ENCODE measurements around the gene KLK10.
"Not testable (repeated sequence)": the region's sequence is repeated elsewhere in the genome, so short reads cannot be mapped to it uniquely, and the experiment has no call there.

KLK10 gene

DNA sequence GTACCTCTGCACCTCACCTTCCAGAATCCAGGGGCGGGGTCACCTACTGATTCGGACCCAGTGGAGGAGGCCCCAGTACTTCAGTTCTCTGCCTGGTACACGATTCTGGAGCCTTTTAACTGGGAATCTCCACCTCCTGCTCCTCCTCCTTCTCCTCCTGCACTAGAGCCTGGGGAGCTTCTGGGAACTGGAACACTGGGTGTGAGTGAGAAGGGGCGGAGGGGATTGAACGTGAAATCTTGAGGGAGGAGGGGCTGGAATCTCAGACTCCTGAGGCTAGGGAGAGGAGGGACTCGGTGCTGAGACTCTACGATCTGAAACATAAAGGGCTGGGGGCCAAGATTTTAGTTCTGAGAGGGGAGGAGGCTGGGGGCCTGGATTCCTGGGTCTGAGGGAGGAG lies 18.0 kb downstream of the KLK10 start, which contains the start of gene KLK8:
TSS of gene KLK8 (minus strand) at position 90 of the 400 bp plus-strand sequence. CDS start 437 bp downstream, outside the sequence.
- no peak for DNase-seq

DNA sequence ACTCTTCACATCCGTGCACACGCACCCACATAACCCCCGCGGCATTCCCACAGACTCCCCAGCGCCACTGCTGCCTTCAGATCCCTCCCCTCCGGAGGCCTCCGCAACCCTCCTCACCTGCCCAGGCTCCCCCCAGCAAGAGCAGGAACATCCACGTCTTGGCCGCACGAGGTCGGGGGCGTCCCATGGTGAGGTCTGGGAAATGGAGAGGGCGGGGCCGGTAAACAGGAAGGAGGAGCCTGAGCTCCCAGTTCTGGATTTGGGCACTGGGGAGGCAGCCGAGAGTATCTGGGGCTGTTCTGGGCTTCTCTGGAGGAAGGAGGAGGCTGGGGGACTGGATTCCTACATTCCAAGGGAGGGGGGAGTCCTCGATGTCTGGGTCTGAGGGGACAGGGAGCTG lies 18.5 kb downstream of the KLK10 start:
- no peak for DNase-seq

DNA sequence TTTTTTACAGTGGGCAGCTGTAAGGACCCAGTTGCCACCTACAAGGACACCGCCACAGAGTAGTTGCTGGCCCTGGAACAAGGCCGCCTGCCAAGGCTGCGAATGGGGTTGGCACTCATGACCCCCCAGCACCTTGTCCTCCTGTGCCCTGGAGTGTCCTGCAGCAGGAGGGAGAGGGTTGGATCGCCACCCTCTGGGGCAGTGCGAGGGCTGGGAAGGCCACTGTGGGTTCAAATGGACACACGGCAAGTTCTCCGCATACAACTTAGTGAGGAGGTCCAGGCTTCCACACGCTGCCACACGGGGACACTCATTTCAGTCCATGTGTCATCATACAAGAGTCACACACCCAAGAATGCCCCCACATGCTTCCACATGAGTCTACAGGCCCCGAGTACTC lies 19.1 kb downstream of the KLK10 start:
- no peak for DNase-seq

DNA sequence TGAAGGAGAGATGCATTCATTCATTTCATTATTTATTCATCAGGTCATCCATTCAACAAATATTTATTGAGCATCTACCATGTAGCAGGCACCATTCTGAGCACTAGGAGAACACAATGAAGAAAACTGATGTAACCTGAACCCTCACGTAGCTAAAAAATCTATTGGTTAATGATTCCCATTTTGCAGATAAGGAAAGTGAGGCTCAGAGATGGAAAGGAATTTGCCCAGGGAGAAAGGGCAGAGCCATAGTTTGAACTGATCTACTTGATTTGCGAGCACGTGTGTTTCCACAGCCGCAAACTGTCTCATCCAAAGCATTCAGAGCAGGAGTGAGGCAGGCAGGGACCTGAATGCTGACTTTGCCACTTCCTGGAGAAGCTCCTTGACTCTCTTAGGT lies 20.8 kb downstream of the KLK10 start:
- no peak for DNase-seq

DNA sequence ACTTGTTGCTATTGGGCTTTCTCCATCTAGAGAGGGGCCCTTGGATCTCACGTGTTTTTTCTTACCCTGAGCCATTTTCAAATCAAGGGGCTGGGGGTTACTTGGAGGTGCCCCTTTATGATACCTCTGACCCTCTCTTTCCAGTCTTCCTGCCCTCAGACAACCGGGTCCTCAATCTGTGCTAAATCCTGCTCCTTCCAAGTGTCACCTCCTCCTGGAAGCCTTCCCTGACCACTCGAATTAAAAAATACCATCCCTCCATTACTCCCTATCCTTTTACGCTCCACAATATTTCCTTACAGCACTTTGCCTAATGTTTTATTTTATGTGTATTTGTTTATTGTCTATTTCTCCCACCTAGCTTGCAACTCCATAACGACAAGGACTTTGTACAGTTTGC lies 21.4 kb downstream of the KLK10 start:
- no peak for DNase-seq

DNA sequence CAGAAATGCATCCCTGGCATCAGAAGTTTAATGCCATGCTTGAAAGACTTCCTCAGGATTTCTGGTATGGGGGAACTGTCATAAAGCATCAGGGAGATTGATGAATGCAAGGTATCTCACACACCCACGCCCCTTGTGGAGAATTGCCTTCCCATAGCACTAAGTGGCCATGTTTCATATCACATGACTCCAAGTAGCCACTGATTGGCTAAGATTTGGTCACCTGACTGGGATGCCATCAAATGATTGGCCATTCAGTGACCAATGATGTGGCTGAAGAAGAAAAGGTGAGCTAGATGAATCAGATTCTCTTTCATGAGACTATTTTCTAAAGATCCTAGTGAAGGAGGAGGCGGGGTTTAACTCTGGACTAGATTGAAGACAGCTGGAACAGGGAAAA lies 25.4 kb downstream of the KLK10 start:
- DNase-seq: no peak

DNA sequence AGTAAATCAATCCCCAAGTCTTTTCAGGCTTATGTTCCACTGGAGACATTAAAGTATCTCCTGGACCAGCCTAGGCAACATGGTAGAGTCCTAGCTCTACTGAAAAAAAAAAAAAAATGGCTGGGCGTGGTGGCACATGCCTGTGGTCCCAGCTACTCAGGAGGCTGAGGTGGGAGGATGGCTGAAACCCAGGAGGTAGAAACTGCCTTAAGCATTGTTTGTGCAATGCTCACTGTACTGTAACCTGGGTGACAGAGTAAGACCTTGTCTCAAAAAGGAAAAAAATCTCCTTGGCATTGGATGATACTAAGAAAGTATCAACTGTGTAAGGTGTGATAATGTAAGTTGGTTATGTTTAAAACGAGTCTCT lies 26.9 kb downstream of the KLK10 start:
- no peak for DNase-seq

DNA sequence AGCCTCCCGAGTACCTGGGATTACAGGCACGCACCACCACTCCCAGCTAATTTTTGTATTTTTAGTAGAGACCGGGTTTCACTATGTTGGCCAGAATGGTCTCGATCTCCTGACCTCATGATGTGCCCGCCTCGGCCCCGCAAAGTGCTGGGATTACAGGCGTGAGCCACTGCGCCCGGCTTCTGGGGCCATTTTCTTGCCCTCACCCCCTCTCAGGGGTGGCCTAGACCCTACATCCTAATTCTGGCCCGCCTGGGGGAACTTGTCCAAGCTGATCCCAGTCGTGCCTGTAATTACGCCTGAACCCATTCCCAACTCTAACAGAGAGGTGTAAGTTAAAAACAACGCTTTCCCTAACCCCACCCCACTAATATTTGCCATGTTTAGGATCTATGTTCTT lies 35.1 kb downstream of the KLK10 start:
- not testable (repeated sequence) for DNase-seq

DNA sequence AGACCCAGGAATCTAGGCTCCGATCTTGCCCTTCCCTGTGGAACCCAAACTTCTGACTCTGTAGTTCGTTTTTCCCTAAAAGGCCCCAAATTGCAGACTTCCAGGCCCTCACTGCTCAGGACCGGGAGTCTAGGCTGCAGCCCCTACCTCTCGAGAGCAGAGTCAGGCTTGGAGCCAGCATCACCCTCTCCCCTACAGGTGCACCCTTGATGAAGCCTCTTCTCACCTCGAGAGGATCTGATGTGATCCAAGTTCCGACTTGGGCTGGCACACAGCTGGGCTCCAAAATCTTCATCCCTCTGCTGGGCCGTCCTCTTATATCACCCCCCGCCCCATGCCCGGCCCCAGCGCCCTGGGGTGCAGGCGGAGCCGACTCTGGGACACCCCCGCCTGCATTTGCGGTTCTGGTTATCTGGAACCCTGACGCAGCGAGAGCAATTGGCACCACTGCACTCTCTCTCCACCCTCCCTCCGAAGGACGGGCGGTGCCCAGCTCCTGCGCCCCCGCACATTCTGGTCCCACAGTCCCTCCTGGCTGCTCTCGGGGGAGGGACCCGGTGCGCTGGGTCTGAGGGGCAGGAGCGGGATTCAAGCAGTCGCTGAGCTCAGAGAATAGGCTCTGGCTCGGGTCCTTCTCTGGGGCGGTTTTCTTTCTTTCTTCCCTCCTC lies 35.8 kb downstream of the KLK10 start, which contains the start of gene KLK7:
TSS of gene KLK7 (minus strand) at position 293 of the 668 bp plus-strand sequence. CDS start 1,518 bp downstream, outside the sequence.
- no peak for DNase-seq

DNA sequence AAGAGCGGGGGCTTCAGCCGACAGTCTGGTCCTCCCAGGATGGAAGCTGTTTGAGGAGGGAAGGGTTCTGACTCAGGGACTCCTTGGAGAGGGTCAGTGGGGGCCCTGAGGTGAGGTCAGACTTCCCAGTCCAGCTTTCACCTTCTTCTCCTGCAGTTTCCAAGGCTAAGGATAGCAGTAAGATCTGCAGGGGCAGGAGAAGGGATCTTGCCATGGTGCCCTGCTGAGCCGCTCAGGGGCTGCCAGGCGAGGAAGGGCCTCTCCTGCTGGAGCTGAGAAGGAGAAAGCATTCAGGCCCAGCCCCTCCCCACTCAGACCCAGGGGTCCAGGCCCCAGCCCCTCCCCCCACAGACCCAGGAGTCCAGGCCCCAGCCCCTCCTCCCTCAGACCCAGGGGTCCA lies 37.3 kb downstream of the KLK10 start:
- no peak for DNase-seq

DNA sequence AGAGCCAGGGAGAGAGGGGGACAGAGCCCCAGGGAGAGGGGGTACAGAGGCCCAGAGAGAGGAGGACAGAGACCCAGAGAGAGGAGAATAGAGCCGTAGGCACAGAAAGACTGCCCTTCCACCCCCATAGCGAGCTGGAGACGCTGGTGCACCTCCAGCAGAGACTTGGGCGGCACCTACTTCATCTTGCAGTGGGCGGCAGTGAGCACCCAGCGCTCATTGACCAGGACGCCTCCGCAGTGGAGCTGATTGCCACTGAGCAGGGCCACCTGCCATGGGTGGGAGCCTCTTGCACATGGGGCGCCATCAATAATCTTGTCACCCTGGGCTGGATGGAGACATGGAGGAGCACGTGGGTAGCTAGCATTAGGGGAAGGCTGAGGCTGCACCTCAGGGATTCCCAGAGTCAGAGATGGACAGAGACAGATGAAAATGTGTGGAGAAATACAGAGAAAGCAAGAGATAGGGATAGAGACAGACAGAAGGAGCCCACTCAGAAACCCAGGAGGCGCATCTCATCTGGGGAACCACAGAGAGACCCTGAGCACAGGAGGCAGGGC lies 37.8 kb downstream of the KLK10 start:
- DNase-seq: no peak

DNA sequence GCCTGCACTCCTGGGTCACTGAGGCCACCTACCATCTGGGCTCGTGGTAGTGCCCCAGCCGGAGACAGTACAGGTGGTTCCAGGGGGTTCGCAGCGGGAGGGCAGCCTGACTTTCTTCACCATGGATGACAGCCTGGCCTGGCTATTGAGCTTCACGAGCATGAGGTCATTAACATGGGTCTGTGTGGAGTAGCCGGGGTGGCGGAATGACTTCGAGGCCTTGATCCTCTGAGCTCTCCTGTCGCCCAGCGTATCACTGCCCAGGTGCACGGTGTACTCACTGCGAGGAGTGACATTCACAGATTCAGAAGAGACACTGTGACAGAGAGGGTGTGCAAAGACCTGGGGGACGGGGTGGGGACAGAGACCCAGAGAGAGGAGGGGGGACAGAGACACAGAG lies 39.3 kb downstream of the KLK10 start:
- DNase-seq: no peak

DNA sequence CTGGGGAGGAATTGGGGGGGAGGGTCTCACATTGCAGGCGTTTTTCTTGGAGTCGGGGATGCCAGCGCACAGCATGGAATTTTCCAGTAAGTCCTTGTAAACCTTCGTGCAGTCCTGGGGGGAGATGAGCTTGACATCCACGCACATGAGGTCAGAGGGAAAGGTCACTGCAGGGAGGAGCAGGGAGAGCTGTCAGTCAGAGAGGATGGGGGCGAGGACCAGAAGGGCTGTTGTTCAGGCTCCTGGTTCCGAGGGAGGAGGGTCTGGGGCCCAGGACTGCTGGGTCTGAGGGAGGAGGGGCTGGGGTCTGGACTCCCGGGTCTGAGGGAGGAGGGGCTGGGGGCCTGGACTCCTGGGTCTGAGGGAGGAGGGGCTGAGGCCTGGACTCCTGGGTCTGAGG lies 39.8 kb downstream of the KLK10 start:
- no peak for DNase-seq

DNA sequence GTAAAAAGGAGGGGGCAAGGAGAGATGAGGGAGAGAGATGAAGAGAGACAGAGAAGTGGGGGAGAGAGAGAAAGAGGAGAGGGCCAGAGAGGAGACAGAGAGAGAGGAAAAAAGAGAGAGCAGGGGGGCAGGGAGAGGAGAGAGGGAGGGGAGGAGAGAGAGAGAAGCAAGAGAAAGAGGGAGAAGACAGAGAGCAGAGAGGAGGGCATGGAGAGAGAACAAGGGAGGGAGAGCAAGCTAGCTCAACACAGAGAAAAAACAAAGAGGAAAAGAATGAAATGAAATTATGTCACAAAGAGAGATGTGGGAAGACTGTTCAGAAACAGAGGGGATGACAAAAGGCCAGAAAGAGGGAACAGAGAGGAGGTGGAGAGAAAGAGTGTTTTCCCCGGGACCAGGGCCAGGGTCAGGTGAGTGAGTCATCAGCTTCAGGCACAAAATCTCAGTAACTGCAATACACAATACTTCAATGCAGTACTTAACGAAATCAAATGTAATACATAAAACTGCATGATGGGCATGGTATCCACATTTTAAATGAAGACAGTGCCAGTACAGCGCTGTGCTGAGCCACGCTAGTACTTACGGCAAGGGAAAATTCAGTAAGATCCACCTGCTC lies 40.6 kb downstream of the KLK10 start:
- no peak for DNase-seq

DNA sequence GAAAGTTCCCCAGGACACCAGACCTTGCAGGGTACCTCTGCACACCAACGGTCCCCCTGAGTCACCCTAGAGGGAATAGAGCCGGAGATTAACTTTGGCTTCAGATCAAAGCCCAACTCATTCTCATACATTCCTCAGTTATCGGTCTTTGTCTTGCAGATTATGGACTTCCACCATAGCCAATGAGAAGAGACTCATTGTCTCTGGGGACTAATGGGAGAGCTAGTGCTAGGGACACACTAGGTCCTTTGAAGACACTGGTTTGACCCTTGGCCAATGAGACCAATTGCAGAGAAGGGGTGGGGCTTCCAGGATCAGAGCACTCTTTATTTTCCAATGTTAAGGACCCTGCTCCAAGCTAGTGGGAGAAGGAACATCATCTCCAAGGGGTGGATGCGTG lies 41.9 kb downstream of the KLK10 start:
- DNase-seq: no peak

DNA sequence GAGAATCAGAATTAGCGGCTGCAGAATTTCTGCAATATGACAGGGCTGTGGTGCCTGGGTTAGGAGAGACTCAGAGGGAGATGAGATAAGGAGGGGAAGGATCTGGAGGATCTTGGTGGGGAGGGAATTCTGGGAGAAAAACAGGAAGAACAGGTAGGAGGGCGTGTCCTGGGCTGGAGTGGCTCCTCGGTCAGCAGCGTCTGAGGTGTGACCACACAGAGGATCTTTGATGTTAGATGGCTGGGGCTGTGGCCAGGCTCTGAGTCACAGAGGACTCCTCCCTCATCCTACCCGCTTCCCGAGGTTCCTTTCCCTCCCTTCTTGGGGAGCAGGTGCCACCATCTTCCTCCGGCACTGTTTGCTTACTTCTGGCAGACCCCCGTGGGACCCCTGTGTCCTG lies 43.7 kb downstream of the KLK10 start:
- DNase-seq: no peak

DNA sequence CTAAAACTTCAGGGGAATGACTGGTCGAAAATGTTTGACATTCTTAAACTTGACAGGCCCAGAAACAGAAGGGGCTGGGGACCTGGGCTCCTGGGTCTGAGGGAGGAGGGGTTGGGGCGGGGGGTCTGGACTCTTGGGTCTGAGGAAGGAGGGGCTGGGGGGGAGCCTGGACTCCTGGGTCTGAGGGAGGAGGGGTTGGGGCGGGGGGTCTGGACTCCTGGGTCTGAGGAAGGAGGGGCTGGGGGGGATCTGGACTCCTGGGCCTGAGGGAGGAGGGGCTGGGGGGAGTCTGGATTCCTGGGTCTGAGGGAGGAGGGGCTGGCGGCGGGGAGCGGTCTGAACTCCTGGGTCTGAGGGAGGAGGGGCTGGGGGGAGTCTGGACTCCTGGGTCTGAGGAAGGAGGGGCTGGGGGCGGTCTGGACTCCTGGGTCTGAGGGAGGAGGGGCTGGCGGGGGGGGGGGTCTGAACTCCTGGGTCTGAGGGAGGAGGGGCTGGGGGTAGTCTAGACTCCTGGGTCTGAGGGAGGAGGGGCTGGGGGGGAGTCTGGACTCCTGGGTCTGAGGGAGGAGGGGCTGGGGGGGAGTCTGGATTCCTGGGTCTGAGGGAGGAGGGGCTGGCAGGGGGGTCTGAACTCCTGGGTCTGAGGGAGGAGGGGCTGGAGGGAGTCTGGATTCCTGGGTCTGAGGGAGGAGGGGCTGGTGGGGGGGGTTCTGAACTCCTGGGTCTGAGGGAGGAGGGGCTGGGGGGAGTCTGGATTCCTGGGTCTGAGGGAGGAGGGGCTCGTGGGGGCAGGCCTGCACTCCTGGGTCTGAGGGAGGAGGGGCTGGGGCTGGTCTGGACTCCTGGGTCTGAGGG lies 44.6 kb downstream of the KLK10 start:
- DNase-seq: no peak

DNA sequence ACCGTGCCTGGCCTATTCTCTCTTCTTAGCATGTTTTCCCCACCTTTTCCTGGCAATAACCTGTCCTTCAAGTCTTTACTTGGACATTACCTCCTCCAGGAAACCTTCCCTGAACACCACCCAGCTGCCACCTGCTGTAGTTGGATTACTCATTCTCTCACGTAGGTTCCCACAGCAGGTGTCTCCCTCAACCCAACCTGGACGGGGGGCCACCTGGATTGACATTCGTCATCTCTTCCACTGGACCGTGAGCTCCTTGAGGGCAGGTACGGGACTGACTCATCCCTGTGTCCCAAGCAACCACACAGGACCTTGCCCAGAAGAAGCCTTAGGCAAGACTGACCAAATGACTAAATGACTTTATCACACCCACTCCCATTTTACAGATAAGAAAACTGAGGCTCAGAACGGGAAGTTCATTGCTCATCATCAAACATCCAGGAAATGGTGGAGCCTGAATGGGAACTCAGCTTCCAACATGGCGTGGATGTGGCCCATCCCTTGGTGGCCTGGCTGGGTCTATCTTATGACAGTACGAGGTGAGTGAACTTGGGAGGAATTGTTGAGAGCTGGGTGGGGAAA lies 46.6 kb downstream of the KLK10 start:
- DNase-seq: no peak

DNA sequence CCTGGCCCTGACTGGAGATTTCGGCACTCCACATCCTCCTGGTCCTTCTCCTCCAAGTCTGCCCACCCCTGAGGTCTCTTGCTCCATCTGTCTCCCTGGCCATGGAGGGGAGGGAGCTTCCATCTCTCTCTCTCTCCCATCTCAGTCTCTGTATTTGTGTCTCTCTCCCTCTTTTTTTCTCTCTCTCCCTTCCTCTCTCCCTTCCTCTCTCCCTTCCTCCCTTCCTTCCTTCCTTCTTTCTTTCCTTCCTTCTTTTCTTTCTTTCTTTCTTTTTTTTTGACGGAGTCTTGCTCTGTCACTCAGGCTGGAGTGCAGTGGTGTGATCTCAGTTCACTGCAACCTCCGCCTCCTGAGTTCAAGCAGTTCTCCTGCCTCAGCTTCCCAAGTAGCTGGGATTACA lies 49.7 kb downstream of the KLK10 start:
- not testable (repeated sequence) for DNase-seq

DNA sequence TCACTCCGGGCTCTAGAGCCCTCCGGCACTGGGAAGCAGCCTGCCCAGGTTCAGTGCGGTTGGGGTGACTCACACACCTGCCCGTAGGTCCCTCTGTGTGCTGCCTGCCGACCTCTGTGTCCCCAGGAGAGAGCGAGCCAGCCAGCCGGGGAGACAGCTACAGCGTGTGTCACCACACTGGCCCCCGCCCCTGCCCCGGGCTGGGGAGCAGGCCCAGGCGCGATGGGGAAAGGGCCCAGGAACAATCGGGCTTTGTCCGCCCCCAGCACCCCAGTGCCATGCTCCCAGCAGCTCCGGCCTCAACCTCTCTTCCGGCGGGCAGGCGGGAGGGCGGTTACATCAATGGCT lies 50.1 kb downstream of the KLK10 start, which contains the start of gene KLK6:
TSS of gene KLK6 (minus strand) at position 179 of the 348 bp plus-strand sequence. CDS start 1,487 bp downstream, outside the sequence.
- DNase-seq: no peak

DNA sequence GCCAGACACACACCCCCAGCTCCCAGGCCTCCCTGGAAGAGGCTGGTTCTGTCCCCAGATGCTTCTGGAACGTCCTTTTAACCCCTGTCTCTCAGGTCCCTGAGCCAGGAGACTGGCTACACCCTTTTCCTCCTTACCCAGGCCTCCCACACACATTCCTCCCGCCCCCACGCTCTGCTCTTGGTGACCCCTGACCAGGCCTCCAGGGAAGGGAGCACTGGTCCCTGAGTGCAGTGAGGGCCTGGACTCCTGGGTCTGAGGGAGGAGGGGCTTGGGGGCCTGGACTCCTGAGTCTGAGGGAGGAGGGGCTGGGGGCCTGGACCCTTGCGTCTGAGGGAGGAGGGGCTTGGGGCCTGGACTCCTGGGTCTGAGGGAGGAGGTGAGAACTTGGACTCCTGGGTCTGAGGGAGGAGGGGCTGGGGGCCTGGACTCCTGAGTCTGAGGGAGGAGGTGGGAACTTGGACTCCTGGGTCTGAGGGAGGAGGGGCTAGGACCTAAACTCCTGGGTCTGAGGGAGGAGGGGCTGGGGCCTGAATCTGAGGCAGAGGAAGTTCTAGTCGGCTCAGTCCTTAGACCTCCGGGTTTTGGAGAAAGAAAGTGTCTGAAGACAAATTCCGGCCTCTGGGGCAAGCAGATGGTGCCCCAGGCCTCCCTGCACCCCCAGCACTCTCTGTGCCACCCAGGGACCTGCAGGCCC lies 50.6 kb downstream of the KLK10 start:
- DNase-seq: no peak

Data from T-helper 2 cell (primary cell).